Fibroblast of pulmonary artery (primary cell): Measurements from ENCODE around the gene C19orf47.

ENCODE experiments used
- DNase-seq: peaks from one replicate; pipeline ENCODE4 v3.0.0-alpha.2; 2010; ENCODE audit warnings: low read depth
- H3K4me3 ChIP-seq: replicated peaks from 2 replicates; pipeline ENCODE4 v1.5.1; 2011; ENCODE audit warnings: low read depth, mild to moderate bottlenecking, control low read depth, low read length, moderate library complexity
- CTCF ChIP-seq: IDR thresholded peaks from 2 replicates; pipeline ENCODE4 v1.5.1; 2011; ENCODE audit warnings: mild to moderate bottlenecking, control low read depth, low read length, inconsistent platforms; ENCODE audit errors: missing control alignments

C19orf47 gene

DNA sequence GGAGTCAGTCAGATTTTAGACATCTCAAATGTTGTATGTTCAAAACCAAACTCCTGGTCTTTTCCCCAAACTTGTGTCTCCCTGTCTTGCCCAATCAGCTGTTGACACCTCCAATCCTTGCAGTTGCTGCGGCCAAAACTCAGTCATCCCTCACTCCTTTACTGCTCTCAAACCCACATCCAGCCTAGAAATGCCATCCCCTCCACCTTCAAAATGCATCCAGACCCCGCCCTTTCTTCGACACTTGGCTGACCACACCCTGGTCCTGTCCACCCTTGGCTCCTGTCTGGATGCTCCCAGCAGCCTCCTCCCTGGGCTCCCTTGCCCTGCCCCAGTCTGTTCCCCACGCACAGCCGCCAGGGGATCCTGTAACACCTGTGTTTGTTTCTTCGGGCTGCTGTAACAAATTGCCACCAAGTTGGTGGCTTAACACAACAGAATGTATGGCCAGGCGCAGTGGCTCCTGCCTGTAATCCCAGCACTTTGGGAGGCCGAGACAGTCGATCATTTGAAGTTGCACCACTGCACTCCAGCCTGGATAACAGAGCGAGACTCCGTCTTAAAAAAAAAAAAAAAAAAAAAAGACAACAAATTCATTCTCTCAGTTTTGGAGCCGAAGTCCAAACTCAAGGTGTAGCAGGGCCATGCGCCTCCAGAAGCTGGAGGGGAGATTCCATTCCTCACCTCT is 12.0 kb upstream of the C19orf47 start:
- no peak for DNase-seq
- no peak for TF ChIP-seq CTCF
- H3K4me3 ChIP-seq = no peak overlapping the region

- DNase-seq = no peak
- no peak overlapping the region for H3K4me3 ChIP-seq
- no peak for TF ChIP-seq CTCF
Observed at GRCh38 chr19:40358773-40359172, 10.6 kb upstream of the C19orf47 start.

DNA sequence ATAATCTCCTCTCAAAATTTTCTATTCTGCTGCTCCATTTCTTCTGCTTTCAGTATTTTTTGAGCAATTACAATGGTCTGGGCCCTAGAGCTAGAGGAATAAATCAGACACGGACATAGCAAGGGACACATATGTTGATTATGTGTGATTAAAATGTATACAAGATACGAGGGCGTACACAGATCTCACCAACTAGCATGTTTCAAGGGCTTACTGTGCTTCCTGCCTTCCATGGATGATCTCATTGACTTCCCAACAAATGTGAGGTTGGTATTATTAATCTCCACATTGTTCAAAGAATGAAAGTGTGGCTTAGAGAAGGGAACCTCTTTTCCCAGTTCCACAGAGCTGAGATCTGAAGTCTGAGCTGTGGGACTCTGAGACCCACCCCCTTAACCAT is 9.4 kb upstream of the C19orf47 start:
- H3K4me3 ChIP-seq = no peak overlapping the region
- no peak for DNase-seq
- TF ChIP-seq CTCF = no peak

DNA sequence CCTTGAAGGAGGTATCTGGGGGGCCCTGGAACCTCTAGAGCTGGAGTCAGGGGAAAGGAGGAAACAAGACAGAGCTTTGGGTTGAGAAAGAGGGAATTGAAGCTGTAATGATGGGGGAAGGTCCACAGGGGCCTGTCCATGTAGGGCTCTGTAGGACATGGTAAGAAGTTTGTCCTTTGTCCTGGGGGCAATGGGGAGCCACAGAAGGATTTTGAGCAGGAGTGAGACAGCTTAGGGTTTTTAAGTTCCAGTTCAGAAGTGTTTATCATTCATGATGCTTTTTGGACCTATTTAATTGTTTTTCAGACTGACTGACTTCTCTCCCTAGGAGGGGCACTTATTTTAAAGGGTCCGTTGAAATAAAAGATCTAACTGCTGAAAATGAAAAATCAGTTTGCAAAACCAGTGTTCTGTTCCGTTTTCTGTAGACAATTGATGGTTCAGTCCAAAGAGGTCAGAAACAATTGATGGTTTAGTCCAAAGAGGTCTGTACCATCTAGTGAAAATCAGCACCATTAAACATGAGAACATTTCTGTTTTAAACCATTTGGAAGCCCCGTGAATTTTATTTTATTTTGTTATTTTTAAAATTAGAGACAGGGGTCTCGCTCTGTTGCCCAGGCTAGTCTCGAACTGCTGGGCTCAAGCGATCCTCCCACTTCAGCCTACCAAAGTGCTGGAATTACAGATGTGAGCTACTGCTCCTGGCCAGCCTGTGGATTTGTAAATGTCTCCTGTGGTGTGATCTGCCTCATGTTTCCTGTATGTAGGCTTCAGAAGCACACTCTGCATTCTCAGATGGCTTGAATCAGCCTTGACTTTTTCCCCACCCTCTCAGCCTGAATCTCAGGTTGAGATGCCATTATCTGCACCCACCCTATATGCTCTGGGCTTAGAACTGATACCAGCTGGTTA is 8.7 kb upstream of the C19orf47 start:
- no peak for TF ChIP-seq CTCF
- H3K4me3 ChIP-seq = no peak overlapping the region
- no peak for DNase-seq

- no peak for DNase-seq
- no peak for TF ChIP-seq CTCF
- no peak overlapping the region for H3K4me3 ChIP-seq
Observed at GRCh38 chr19:40355975-40356680, 7.9 kb upstream of the C19orf47 start.

DNA sequence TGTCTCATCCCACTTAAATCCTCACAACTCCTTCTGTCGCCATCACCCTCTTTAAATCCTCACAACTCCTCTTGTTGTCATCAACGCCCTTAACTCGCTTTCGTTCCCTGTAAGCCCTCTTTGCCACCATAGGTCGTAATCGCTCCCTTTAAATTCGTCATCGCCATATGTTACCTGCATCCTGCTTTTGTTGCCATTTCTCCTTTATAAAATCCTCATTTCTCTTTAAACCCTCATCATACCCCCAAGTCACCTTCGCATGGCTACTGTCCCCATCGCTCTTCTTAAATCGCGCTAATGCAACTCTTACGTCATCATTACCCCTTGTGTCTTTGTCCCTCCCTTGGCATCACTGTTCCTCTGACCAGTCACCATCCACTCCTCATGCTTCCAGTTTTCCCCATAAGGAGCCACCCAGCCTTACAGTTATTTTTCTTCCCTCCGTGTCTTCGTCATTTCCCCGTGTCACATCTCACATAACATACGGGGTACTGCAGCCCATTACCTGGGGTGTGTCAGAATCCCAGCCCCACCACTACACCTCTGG is 837 bp upstream of the C19orf47 start:
- peak; percentile 64 for DNase-seq
- peak overlapping the region; percentile 98 for H3K4me3 ChIP-seq
- TF ChIP-seq CTCF = no peak
